Esophagus (tissue), 2 donors: ENCODE measurements around the gene CPNE6. TPM values are rescaled to one million over a fixed set of nuclear protein-coding genes. Genes with fewer than 3 reads are reported as not detected.

Source experiments
- H3K27ac ChIP-seq, 2 donors: one replicate each; pipeline ENCODE4 v1.5.1; 2013; ENCODE audit warnings: low read depth in 2 of 2, mild to moderate bottlenecking in 2 of 2, inconsistent platforms in 1 of 2, low read length in 1 of 2, moderate library complexity in 1 of 2
- H3K27me3 ChIP-seq, 2 donors: one replicate each; pipeline ENCODE4 v1.6.1; 2013; ENCODE audit warnings: low read length in 2 of 2, control low read depth in 1 of 2, mild to moderate bottlenecking in 1 of 2; ENCODE audit not compliant: insufficient read depth in 2 of 2, control insufficient read depth in 1 of 2
- H3K36me3 ChIP-seq, 2 donors: one replicate each; pipeline ENCODE4 v1.6.1; 2013; ENCODE audit warnings: low read length in 1 of 2; ENCODE audit not compliant: control insufficient read depth in 2 of 2, insufficient read depth in 2 of 2
- H3K4me1 ChIP-seq, 2 donors: one replicate each; pipeline ENCODE4 v1.6.1; 2013; ENCODE audit warnings: low read length in 1 of 2; ENCODE audit not compliant: control insufficient read depth in 2 of 2, insufficient read depth in 2 of 2
- H3K4me3 ChIP-seq, 2 donors: one replicate each; pipeline ENCODE4 v1.5.1; 2013; ENCODE audit warnings: low read length in 2 of 2, mild to moderate bottlenecking in 2 of 2, low read depth in 1 of 2, moderate library complexity in 1 of 2
- H3K9me3 ChIP-seq, 2 donors: one replicate each; pipeline ENCODE4 v1.6.1; 2013; ENCODE audit warnings: mild to moderate bottlenecking in 2 of 2, low read depth in 1 of 2, low read length in 1 of 2, moderate library complexity in 1 of 2; ENCODE audit not compliant: control insufficient read depth in 2 of 2, insufficient read depth in 1 of 2
- WGBS, 2 donors: extraction: QIAGEN DNeasy Blood & Tissue Kit; methylation state at CpG; one replicate each; pipeline ENCODE4 v1.1.7; 2013; 5-methylcytosine and 5-hydroxymethylcytosine counted together
- polyA plus RNA-seq, 2 donors: library from polyadenylated mRNA; stranded (reverse); fragments of 200-250 nt; gene quantifications; one replicate each; pipeline ENCODE4 v1.2.3, GENCODE V29; 2013
- donor health status: healthy with polysubstance abuse.
- donor health status: Bipolar disorder and iron deficiency.

The CPNE6 gene
- polyA plus RNA-seq, 2 donors = 0.06 TPM; not detected in 1

GRCh38 chr14:24066496-24067132, 4.7 kb upstream of the CPNE6 start:
- H3K27ac ChIP-seq = no peak overlapping the region
- H3K27me3 ChIP-seq = no peaks in the 10 kb centered on the region
- no peak overlapping the region for H3K4me3 ChIP-seq
- H3K9me3 ChIP-seq = no peaks in the 10 kb centered on the region
- no peaks in the 10 kb centered on the region for H3K36me3 ChIP-seq
- WGBS, 2 donors = 86 to 87% methylated on average over 8 of the region's 8 CpGs
- H3K4me1 ChIP-seq = no peaks in the 10 kb centered on the region

GRCh38 chr14:24067133-24068082, 4.0 kb upstream of the CPNE6 start:
- H3K9me3 ChIP-seq = no peaks in the 10 kb centered on the region
- no peak overlapping the region for H3K27ac ChIP-seq
- WGBS, 2 donors = 88 to 89% methylated on average over 12 of the region's 12 CpGs
- H3K27me3 ChIP-seq = no peaks in the 10 kb centered on the region
- no peaks in the 10 kb centered on the region for H3K36me3 ChIP-seq
- H3K4me1 ChIP-seq = peaks cover 0 to under 1% of the 10 kb centered on the region in 2 donors
- no peak overlapping the region for H3K4me3 ChIP-seq

- Histone ChIP-seq H3K4me3 (no peak overlapping the region), H3K27ac (no peak overlapping the region), H3K36me3 (no peaks in the 10 kb centered on the region), H3K9me3 (no peaks in the 10 kb centered on the region), H3K27me3 (no peaks in the 10 kb centered on the region), H3K4me1 (peaks cover 0 to 7% of the 10 kb centered on the region in 2 donors)
- 82 to 85% methylated on average over 9 to 10 of the region's 10 CpGs for WGBS, 2 donors
Measured at GRCh38 chr14:24068711-24069410, 2.5 kb upstream of the CPNE6 start.

GRCh38 chr14:24069411-24069735, 2.0 kb upstream of the CPNE6 start:
- H3K9me3 ChIP-seq = no peaks in the 10 kb centered on the region
- H3K4me1 ChIP-seq = peaks cover 0 to 7% of the 10 kb centered on the region in 2 donors
- H3K27ac ChIP-seq = no peak overlapping the region
- no peaks in the 10 kb centered on the region for H3K27me3 ChIP-seq
- 81 to 85% methylated on average over 5 to 6 of the region's 6 CpGs for WGBS, 2 donors
- H3K4me3 ChIP-seq = no peak overlapping the region
- H3K36me3 ChIP-seq = no peaks in the 10 kb centered on the region

- H3K4me3 ChIP-seq = no peak overlapping the region
- H3K4me1 ChIP-seq = peaks cover 0 to 7% of the 10 kb centered on the region in 2 donors
- H3K36me3 ChIP-seq = no peaks in the 10 kb centered on the region
- H3K27me3 ChIP-seq = no peaks in the 10 kb centered on the region
- H3K9me3 ChIP-seq = no peaks in the 10 kb centered on the region
- H3K27ac ChIP-seq = no peak overlapping the region
- WGBS, 2 donors = 76 to 83% methylated on average over 10 of the region's 10 CpGs
Measured at GRCh38 chr14:24070285-24071143, 848 bp upstream of the CPNE6 start.

GRCh38 chr14:24071836-24072430, 571 bp downstream of the CPNE6 start:
- Histone ChIP-seq H3K4me1 (peaks cover 0 to 7% of the 10 kb centered on the region in 2 donors), H3K9me3 (no peaks in the 10 kb centered on the region), H3K27ac (no peak overlapping the region)

GRCh38 chr14:24072436-24072835, 1.1 kb downstream of the CPNE6 start:
- no peak overlapping the region for H3K27ac ChIP-seq
- no peaks in the 10 kb centered on the region for H3K9me3 ChIP-seq
- H3K27me3 ChIP-seq = no peaks in the 10 kb centered on the region
- H3K36me3 ChIP-seq = no peaks in the 10 kb centered on the region
- H3K4me1 ChIP-seq = peaks cover 0 to 9% of the 10 kb centered on the region in 2 donors
- 33 to 39% methylated on average over 7 of the region's 7 CpGs for WGBS, 2 donors
- H3K4me3 ChIP-seq = no peak overlapping the region

More at GRCh38 chr14:24071836-24072430, 571 bp downstream of the CPNE6 start:
- no peaks in the 10 kb centered on the region for H3K27me3 ChIP-seq
- 39 to 50% methylated on average over 12 of the region's 12 CpGs for WGBS, 2 donors
- no peak overlapping the region for H3K4me3 ChIP-seq
- no peaks in the 10 kb centered on the region for H3K36me3 ChIP-seq

GRCh38 chr14:24072881-24073877, 1.8 kb downstream of the CPNE6 start:
- Histone ChIP-seq H3K27me3 (no peaks in the 10 kb centered on the region), H3K36me3 (no peaks in the 10 kb centered on the region), H3K4me3 (no peak overlapping the region), H3K27ac (no peak overlapping the region), H3K4me1 (peaks cover 0 to 9% of the 10 kb centered on the region in 2 donors), H3K9me3 (no peaks in the 10 kb centered on the region)
- WGBS, 2 donors = 82 to 84% methylated on average over 26 of the region's 26 CpGs
